GM21515 (cell line): ENCODE results near the gene DNAJC24.

Source experiments
- ATAC-seq: cut with Tn5 transposase; IDR thresholded peaks from one replicate; pipeline ENCODE4 v1.9.1; 2021; ENCODE audit not compliant: unreplicated experiment

DNAJC24 gene

GRCh38 chr11:31480930-31481329, 111.3 kb downstream of the DNAJC24 start:
- no peak for ATAC-seq
